MM.1S (cell line): ENCODE data around the gene HSPB9.

ENCODE experiments used
- DNase-seq: peaks from one replicate; pipeline ENCODE4 v3.0.0-alpha.2; 2015
- H2AFZ ChIP-seq: fragments of 300-600 bp; sonication (generic); 2 replicates; pipeline ENCODE4 v1.6.0; 2016; ENCODE audit warnings: antibody characterized with exemption, low read length
- H3F3A ChIP-seq: fragments of 300-600 bp; sonication (generic); 2 replicates; pipeline ENCODE4 v1.6.1; 2016; ENCODE audit warnings: mild to moderate bottlenecking, antibody characterized with exemption, low read length, moderate library complexity, mixed read lengths; ENCODE audit not compliant: insufficient read depth
- H3K27ac ChIP-seq: fragments of 300-600 bp; sonication (generic); 2 replicates; pipeline ENCODE4 v1.5.1; 2016; ENCODE audit warnings: mild to moderate bottlenecking, low read length
- H3K27me3 ChIP-seq: fragments of 300-600 bp; sonication (generic); replicated peaks from 2 replicates; pipeline ENCODE4 v1.6.0; 2016; ENCODE audit warnings: low read length; ENCODE audit not compliant: insufficient read depth
- H3K36me3 ChIP-seq: fragments of 300-600 bp; sonication (generic); replicated peaks from 2 replicates; pipeline ENCODE4 v1.6.1; 2016; ENCODE audit warnings: mild to moderate bottlenecking, low read length, mixed read lengths; ENCODE audit not compliant: insufficient read depth
- H3K4me1 ChIP-seq: fragments of 300-600 bp; sonication (generic); 2 replicates; pipeline ENCODE4 v1.6.1; 2016; ENCODE audit warnings: low read length, mixed read lengths
- H3K4me2 ChIP-seq: fragments of 300-600 bp; sonication (generic); 2 replicates; pipeline ENCODE4 v1.6.0; 2016; ENCODE audit warnings: low read depth, low read length
- H3K4me3 ChIP-seq: fragments of 300-600 bp; sonication (generic); 2 replicates; pipeline ENCODE4 v1.5.1; 2016; ENCODE audit warnings: low read length, mixed read lengths
- H3K79me2 ChIP-seq: fragments of 300-600 bp; sonication (generic); 2 replicates; pipeline ENCODE4 v1.6.1; 2016; ENCODE audit warnings: mixed run types, low read length, mixed read lengths
- H3K9ac ChIP-seq: fragments of 300-600 bp; sonication (generic); 2 replicates; pipeline ENCODE4 v1.6.1; 2016; ENCODE audit warnings: low read length, mixed read lengths
- H3K9me2 ChIP-seq: fragments of 300-600 bp; sonication (generic); replicated peaks from 2 replicates; pipeline ENCODE4 v1.6.1; 2016; ENCODE audit warnings: mild to moderate bottlenecking, low read length, mixed read lengths; ENCODE audit not compliant: insufficient read depth
- H3K9me3 ChIP-seq: fragments of 300-600 bp; sonication (generic); replicated peaks from 2 replicates; pipeline ENCODE4 v1.6.1; 2016; ENCODE audit warnings: mild to moderate bottlenecking, low read length, mixed read lengths; ENCODE audit not compliant: insufficient read depth
- H4K20me1 ChIP-seq: fragments of 300-600 bp; sonication (generic); 2 replicates; pipeline ENCODE4 v1.6.1; 2016; ENCODE audit warnings: mild to moderate bottlenecking, low read length, moderate library complexity, mixed read lengths; ENCODE audit not compliant: insufficient read depth
- EZH2 ChIP-seq: fragments of 300-600 bp; sonication (generic); optimal IDR thresholded peaks from 2 replicates; pipeline ENCODE3; 2017; ENCODE audit warnings: low read depth, mild to moderate bottlenecking, antibody characterized with exemption, low read length, mixed read lengths
- EZH2phosphoT487 ChIP-seq: fragments of 300-600 bp; sonication (generic); IDR thresholded peaks from 2 replicates; pipeline ENCODE4 v1.6.1; 2018; ENCODE audit warnings: antibody characterized with exemption, low read length
- TF ChIP-seq, protein P1 (sequence below): fragments of 300-600 bp; sonication (generic); IDR thresholded peaks from 2 replicates; pipeline ENCODE4 v1.5.1; 2016; ENCODE audit warnings: antibody characterized with exemption, low read length, mixed read lengths

The HSPB9 gene

DNA sequence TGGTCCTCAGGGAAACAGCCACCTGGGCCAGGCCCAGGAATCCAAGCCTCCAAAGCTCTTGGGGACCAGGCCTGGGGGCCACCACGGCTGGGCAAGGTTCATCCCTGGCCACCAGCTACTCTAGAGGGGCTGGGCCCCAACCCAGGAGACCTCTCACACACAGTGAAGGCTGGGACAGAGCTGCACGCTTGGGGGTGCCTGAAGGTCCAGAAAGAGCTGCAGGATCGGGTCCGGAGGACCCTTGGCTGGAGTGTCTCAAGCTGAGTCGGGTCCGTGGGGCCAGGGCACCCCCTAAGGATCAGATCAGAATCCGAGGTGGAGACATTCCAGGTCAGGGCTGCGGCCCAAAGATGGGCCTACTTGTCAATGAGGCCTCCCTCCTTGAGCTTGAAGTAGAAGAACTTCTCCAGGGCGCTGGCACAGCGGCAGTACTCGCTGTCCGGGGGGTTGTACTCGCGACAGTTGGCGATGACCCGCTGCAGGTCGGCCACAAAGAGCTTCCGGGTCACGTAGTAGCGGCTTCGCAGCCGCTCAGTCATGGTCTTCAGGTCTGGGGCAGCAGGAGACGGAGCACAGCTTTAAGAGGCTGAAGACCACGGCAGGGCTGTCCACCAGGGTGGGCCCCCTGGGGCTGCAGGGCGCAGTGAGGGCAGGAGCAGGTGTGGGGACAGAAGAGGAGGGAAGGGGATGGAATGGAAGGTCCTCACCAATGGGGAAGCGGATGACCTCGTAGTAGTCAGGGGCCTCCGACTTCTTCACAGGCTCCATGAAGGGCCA lies 9.1 kb upstream of the HSPB9 start:
- Histone ChIP-seq H3K27ac (peak overlapping the region; percentile 85), H3K4me2 (peak overlapping the region; percentile 77), H3K9me2 (no peaks in the 10 kb centered on the region), H3K4me3 (0 out of 2 replicates have a peak overlapping the region, but pooled peaks have one; percentile 6), H2AFZ (no peak overlapping the region), H3K79me2 (peaks cover 6% of the 10 kb centered on the region; the same call in 1 of the 2 replicates), H4K20me1 (no peaks in the 10 kb centered on the region), H3F3A (peaks cover 38% of the 10 kb centered on the region), H3K36me3 (no peaks in the 10 kb centered on the region), H3K9me3 (no peaks in the 10 kb centered on the region), H3K4me1 (peaks cover 40% of the 10 kb centered on the region), H3K9ac (peak overlapping the region; percentile 48; the same call in 1 of the 2 replicates), H3K27me3 (no peaks in the 10 kb centered on the region)
- no peak for TF ChIP-seq EZH2phosphoT487
- TF ChIP-seq, protein P1, sequence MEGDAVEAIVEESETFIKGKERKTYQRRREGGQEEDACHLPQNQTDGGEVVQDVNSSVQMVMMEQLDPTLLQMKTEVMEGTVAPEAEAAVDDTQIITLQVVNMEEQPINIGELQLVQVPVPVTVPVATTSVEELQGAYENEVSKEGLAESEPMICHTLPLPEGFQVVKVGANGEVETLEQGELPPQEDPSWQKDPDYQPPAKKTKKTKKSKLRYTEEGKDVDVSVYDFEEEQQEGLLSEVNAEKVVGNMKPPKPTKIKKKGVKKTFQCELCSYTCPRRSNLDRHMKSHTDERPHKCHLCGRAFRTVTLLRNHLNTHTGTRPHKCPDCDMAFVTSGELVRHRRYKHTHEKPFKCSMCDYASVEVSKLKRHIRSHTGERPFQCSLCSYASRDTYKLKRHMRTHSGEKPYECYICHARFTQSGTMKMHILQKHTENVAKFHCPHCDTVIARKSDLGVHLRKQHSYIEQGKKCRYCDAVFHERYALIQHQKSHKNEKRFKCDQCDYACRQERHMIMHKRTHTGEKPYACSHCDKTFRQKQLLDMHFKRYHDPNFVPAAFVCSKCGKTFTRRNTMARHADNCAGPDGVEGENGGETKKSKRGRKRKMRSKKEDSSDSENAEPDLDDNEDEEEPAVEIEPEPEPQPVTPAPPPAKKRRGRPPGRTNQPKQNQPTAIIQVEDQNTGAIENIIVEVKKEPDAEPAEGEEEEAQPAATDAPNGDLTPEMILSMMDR, result no peak
- TF ChIP-seq EZH2, result no peak
- no peak for DNase-seq

DNA sequence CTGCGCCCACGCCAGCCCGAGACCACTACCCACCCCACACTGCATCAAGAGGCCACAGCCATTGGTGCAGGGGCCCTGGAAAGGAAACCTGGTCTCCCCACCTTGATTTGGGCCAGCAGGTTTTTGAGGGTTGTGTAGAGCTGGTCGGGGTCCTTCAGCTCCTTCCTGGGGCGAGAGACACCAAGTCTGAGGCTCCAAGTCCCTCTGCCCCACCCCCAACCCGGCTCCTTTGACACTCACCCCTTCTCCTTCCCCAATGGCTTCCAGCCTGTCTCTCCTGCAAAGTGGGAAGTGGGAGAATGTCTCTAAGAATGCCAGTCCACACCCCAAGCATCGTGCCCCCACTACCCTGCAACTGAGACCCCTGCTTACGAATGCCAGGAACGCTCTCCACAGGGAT lies 8.5 kb upstream of the HSPB9 start:
- TF ChIP-seq EZH2 (no peak), EZH2phosphoT487 (no peak)
- TF ChIP-seq, protein P1, result no peak
- Histone ChIP-seq H4K20me1 (no peaks in the 10 kb centered on the region), H3K9ac (no peak overlapping the region), H3F3A (peaks cover 38% of the 10 kb centered on the region), H3K27ac (no peak overlapping the region), H3K79me2 (peaks cover 6% of the 10 kb centered on the region; the same call in 1 of the 2 replicates), H3K36me3 (no peaks in the 10 kb centered on the region), H3K4me2 (no peak overlapping the region), H3K4me3 (no peak overlapping the region), H3K4me1 (peaks cover 40% of the 10 kb centered on the region), H3K9me3 (no peaks in the 10 kb centered on the region), H2AFZ (no peak overlapping the region), H3K9me2 (no peaks in the 10 kb centered on the region), H3K27me3 (no peaks in the 10 kb centered on the region)
- DNase-seq, result no peak

GRCh38 chr17:42116705-42117396 lies 5.8 kb upstream of the HSPB9 start:
- DNase-seq, result peak; percentile 89
- peak overlapping the region; percentile 57; the same call in 1 of the 2 replicates for H3K4me2 ChIP-seq

More at GRCh38 chr17:42116705-42117396, 5.8 kb upstream of the HSPB9 start:
- no peaks in the 10 kb centered on the region for H3K9me2 ChIP-seq
- peaks cover 46% of the 10 kb centered on the region for H3K4me1 ChIP-seq
- H2AFZ ChIP-seq, result no peak overlapping the region
- peak overlapping the region; percentile 20; the same call in 1 of the 2 replicates for H3K9ac ChIP-seq
- H3K27me3 ChIP-seq, result no peaks in the 10 kb centered on the region
- H3F3A ChIP-seq, result peaks cover 34% of the 10 kb centered on the region
- no peaks in the 10 kb centered on the region for H3K9me3 ChIP-seq
- H3K36me3 ChIP-seq, result no peaks in the 10 kb centered on the region
- peaks cover 14% of the 10 kb centered on the region for H3K79me2 ChIP-seq
- no peak overlapping the region for H3K4me3 ChIP-seq
- no peaks in the 10 kb centered on the region for H4K20me1 ChIP-seq
- peak overlapping the region; percentile 69; the same call in 1 of the 2 replicates for H3K27ac ChIP-seq
- TF ChIP-seq EZH2, result no peak
- TF ChIP-seq EZH2phosphoT487, result no peak
- TF ChIP-seq, protein P1, result peak; percentile 84
